CD4-positive, CD25-positive, alpha-beta regulatory T cell (primary cell): ENCODE results near the gene CLEC6A. TPM values are rescaled to one million over a fixed set of nuclear protein-coding genes. Genes with fewer than 3 reads are reported as not detected.
A peak's percentile ranks its signal among the peaks of the same experiment; 100 is the strongest.
"Not testable (repeated sequence)": the region's sequence is repeated elsewhere in the genome, so short reads cannot be mapped to it uniquely, and the experiment has no call there.

Experiments used
- ATAC-seq, 2 donors: fragments of 150-1000 bp; cut with Tn5 transposase; one replicate each; pipeline ENCODE4 v1.10.0; 2021; ENCODE audit warnings: low read depth in 2 of 2, moderate number of reproducible peaks in 2 of 2, moderate library complexity in 1 of 2
- DNase-seq, 3 donors: peaks; one replicate each; pipeline versions ENCODE4 v3.0.0 to v3.0.0-alpha.2; 2012 to 2022; ENCODE audit warnings: mixed read lengths in 1 of 3
- H3K27ac ChIP-seq: one replicate; pipeline ENCODE4 v1.7.0; 2013; ENCODE audit warnings: mild to moderate bottlenecking, low read length; ENCODE audit not compliant: insufficient read depth, poor library complexity, severe bottlenecking
- H3K27me3 ChIP-seq: one replicate; pipeline ENCODE4 v1.7.0; 2013; ENCODE audit warnings: low read length; ENCODE audit not compliant: control insufficient read depth, insufficient read depth
- H3K36me3 ChIP-seq: one replicate; pipeline ENCODE4 v1.7.0; 2013; ENCODE audit warnings: mild to moderate bottlenecking, low read length, moderate library complexity; ENCODE audit not compliant: control insufficient read depth, insufficient read depth
- H3K4me1 ChIP-seq: 2 replicates; pipeline ENCODE4 v1.7.0; 2013; ENCODE audit warnings: mild to moderate bottlenecking, low read length; ENCODE audit not compliant: insufficient read depth, control insufficient read depth, poor library complexity, severe bottlenecking
- H3K4me3 ChIP-seq: one replicate; pipeline ENCODE4 v1.7.0; 2013; ENCODE audit warnings: low read depth, mild to moderate bottlenecking, low read length, moderate library complexity
- H3K9me3 ChIP-seq, 2 experiments: 1 replicate in 1 of 2; 2 replicates in 1 of 2; pipeline ENCODE4 v1.7.0; 2013; ENCODE audit warnings: low read length in 2 of 2, mild to moderate bottlenecking in 1 of 2, moderate library complexity in 1 of 2; ENCODE audit not compliant: control insufficient read depth in 2 of 2
- H3K27ac Mint-ChIP-seq, 3 donors: one replicate each; pipeline ENCODE4 v1.8.0; 2020 to 2022; ENCODE audit warnings: mild to moderate bottlenecking in 3 of 3, mixed read lengths in 3 of 3, moderate library complexity in 2 of 3
- H3K27me3 Mint-ChIP-seq: one replicate; pipeline ENCODE4 v1.8.0; 2022; ENCODE audit warnings: mild to moderate bottlenecking, mixed read lengths
- H3K36me3 Mint-ChIP-seq: one replicate; pipeline ENCODE4 v1.8.0; 2020; ENCODE audit warnings: mixed read lengths
- H3K4me1 Mint-ChIP-seq, 4 donors: one replicate each; pipeline ENCODE4 v1.8.0; 2020 to 2022; ENCODE audit warnings: mixed read lengths in 4 of 4, mild to moderate bottlenecking in 1 of 4
- H3K4me3 Mint-ChIP-seq, 4 donors: one replicate each; pipeline ENCODE4 v1.8.0; 2020 to 2022; ENCODE audit warnings: mild to moderate bottlenecking in 4 of 4, mixed read lengths in 4 of 4, moderate library complexity in 3 of 4
- H3K9me3 Mint-ChIP-seq, 7 donors: one replicate each; pipeline ENCODE4 v1.8.0; 2020 to 2022; ENCODE audit warnings: mixed read lengths in 7 of 7, mild to moderate bottlenecking in 3 of 7, moderate library complexity in 2 of 7
- polyA plus RNA-seq, 4 donors: library from polyadenylated mRNA; unstranded; fragments of 300-500 nt; fragmentation: Illumina TruSeq; gene quantifications; one replicate each; pipeline ENCODE4 v1.2.3, GENCODE V29; 2021
- total RNA-seq: library from RNA; stranded (reverse); gene quantifications from one replicate; pipeline ENCODE4 v1.2.3, GENCODE V29; 2022

Gene CLEC6A
- total and polyA plus RNA-seq, 5 donors from 2014 or later = not detected

DNA sequence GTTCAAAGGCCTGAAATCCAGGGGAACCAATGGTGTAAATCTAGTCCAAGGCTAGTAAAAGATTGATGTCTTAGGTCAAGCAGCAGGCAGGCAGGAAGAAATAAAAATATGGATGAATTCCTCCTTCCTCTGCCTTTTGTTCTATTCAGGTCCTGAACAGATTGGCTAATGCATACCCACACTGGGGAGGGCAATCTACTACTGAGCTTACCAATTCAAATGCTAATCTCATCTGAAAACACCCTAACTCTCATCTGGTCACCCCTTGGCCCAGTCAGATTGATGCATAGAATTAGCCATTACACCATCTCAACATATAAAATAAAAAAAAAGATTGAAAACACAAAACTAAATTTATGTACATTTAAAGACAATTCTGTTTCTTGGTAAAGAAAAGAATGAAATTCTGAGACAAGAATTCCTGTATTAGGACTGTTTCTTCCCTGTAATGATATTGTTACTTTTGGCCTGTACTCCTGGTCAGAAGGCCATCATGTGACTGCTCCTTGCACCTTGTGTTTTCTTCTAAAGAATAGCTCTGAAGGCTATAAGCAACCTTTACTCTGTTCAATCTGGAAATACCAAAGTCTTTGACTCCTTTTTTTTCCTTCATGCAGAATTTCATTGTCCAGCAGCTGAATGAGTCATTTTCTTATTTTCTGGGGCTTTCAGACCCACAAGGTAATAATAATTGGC lies 19.9 kb downstream of the CLEC6A start:
- Mint-ChIP-seq H3K4me1 (no peaks in the 10 kb centered on the region), H3K4me3 (no peak overlapping the region), H3K9me3 (peaks cover 0 to 4% (median 0%) of the 10 kb centered on the region in 7 donors), H3K27me3 (peaks cover 34% of the 10 kb centered on the region), H3K36me3 (no peaks in the 10 kb centered on the region), H3K27ac (no peak overlapping the region)
- ATAC-seq (no peak), DNase-seq (no peak)
- Histone ChIP-seq H3K27me3 (peaks cover 8% of the 10 kb centered on the region), H3K4me3 (no peak overlapping the region), H3K9me3 (no peaks in the 10 kb centered on the region), H3K4me1 (no peaks in the 10 kb centered on the region), H3K27ac (no peak overlapping the region), H3K36me3 (no peaks in the 10 kb centered on the region)

GRCh38 chr12:8482571-8483061 lies 26.9 kb downstream of the CLEC6A start:
- DNase-seq (no peak), ATAC-seq (no peak)
- Histone ChIP-seq H3K4me3 (no peak overlapping the region), H3K4me1 (no peaks in the 10 kb centered on the region), H3K36me3 (no peaks in the 10 kb centered on the region), H3K9me3 (no peaks in the 10 kb centered on the region), H3K27me3 (no peaks in the 10 kb centered on the region), H3K27ac (no peak overlapping the region)
- Mint-ChIP-seq H3K27me3 (peaks cover 27% of the 10 kb centered on the region), H3K4me3 (no peak overlapping the region), H3K27ac (no peak overlapping the region), H3K4me1 (peaks cover 0 to 4% (median 0%) of the 10 kb centered on the region in 4 donors), H3K9me3 (peaks cover 0 to 1% (median 0%) of the 10 kb centered on the region in 7 donors), H3K36me3 (no peaks in the 10 kb centered on the region)

- Histone ChIP-seq H3K9me3 (no peaks in the 10 kb centered on the region), H3K27ac (no peak overlapping the region), H3K4me1 (no peaks in the 10 kb centered on the region), H3K27me3 (no peaks in the 10 kb centered on the region), H3K4me3 (no peak overlapping the region), H3K36me3 (no peaks in the 10 kb centered on the region)
- H3K4me1 Mint-ChIP-seq = peaks cover 0 to 4% (median 0%) of the 10 kb centered on the region in 4 donors
- no peaks in the 10 kb centered on the region for H3K36me3 Mint-ChIP-seq
- peaks cover 22% of the 10 kb centered on the region for H3K27me3 Mint-ChIP-seq
- H3K4me3 Mint-ChIP-seq = no peak overlapping the region
- peak in 1 of 2 donors; percentile 40 for ATAC-seq
- no peak overlapping the region for H3K27ac Mint-ChIP-seq
- peaks cover 0 to 1% (median 0%) of the 10 kb centered on the region in 7 donors for H3K9me3 Mint-ChIP-seq
- DNase-seq = peak in 1 of 3 donors; percentile 31
These were observed 27.3 kb downstream of the CLEC6A start for GRCh38 chr12:8483079-8483478.

GRCh38 chr12:8491646-8492530 lies 36.1 kb downstream of the CLEC6A start:
- DNase-seq = no peak
- H3K36me3 ChIP-seq = no peaks in the 10 kb centered on the region
- no peak overlapping the region for H3K27ac ChIP-seq
- Mint-ChIP-seq H3K4me1 (peaks cover 0 to 13% (median 6%) of the 10 kb centered on the region in 4 donors), H3K27me3 (peaks cover 6% of the 10 kb centered on the region), H3K9me3 (no peaks in the 10 kb centered on the region), H3K36me3 (no peaks in the 10 kb centered on the region), H3K27ac (no peak overlapping the region), H3K4me3 (no peak overlapping the region)
- no peaks in the 10 kb centered on the region for H3K9me3 ChIP-seq
- H3K4me1 ChIP-seq = peaks cover 5% of the 10 kb centered on the region
- no peak overlapping the region for H3K4me3 ChIP-seq
- no peaks in the 10 kb centered on the region for H3K27me3 ChIP-seq
- ATAC-seq = no peak

DNA sequence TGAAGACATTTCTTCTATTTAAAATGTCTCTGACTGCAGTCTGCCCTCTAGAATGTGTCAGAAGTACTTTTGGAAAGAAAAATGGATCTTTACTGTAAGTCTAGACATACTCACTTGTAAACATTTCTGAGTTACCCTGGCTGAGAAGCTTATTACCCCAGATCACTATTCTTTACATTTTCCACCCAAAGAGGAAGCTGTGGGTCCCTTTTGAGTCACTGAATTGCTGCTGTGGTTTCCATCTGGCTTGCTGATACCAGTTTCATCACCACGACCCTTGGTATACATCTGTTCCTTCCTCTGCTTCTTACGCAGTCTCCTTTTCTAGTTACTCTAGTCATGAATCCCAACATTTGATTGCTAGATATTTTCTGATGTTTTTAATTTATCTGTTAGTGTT lies 37.3 kb downstream of the CLEC6A start:
- Histone ChIP-seq H3K4me1 (peaks cover 5% of the 10 kb centered on the region), H3K4me3 (no peak overlapping the region), H3K27ac (no peak overlapping the region), H3K27me3 (no peaks in the 10 kb centered on the region), H3K36me3 (no peaks in the 10 kb centered on the region), H3K9me3 (no peaks in the 10 kb centered on the region)
- H3K27ac Mint-ChIP-seq = peak overlapping the region in 2 of 3 donors; percentile 21 to 38
- no peaks in the 10 kb centered on the region for H3K9me3 Mint-ChIP-seq
- no peaks in the 10 kb centered on the region for H3K36me3 Mint-ChIP-seq
- no peak overlapping the region for H3K4me3 Mint-ChIP-seq
- ATAC-seq = peak; percentile 84 to 87
- DNase-seq = peak in 2 of 3 donors; percentile 27 to 74
- H3K4me1 Mint-ChIP-seq = peaks cover 0 to 13% (median 6%) of the 10 kb centered on the region in 4 donors
- peaks cover 6% of the 10 kb centered on the region for H3K27me3 Mint-ChIP-seq

GRCh38 chr12:8495671-8496070 lies 39.9 kb downstream of the CLEC6A start:
- not testable (repeated sequence) for H3K27ac ChIP-seq, H3K36me3 Mint-ChIP-seq, H3K27me3 Mint-ChIP-seq, H3K36me3 ChIP-seq, H3K4me3 ChIP-seq, H3K27ac Mint-ChIP-seq, H3K9me3 Mint-ChIP-seq, H3K4me3 Mint-ChIP-seq, DNase-seq, H3K27me3 ChIP-seq, ATAC-seq, H3K9me3 ChIP-seq, H3K4me1 ChIP-seq
- peaks cover 0 to 13% (median 6%) of the 10 kb centered on the region in 4 donors for H3K4me1 Mint-ChIP-seq

GRCh38 chr12:8496074-8496473 lies 40.3 kb downstream of the CLEC6A start:
- not testable (repeated sequence) for H3K4me1 ChIP-seq, ATAC-seq, H3K4me3 ChIP-seq, H3K36me3 Mint-ChIP-seq, H3K27ac Mint-ChIP-seq, H3K4me3 Mint-ChIP-seq, H3K27ac ChIP-seq, H3K9me3 Mint-ChIP-seq, H3K36me3 ChIP-seq, H3K27me3 Mint-ChIP-seq, DNase-seq, H3K9me3 ChIP-seq, H3K27me3 ChIP-seq
- peaks cover 0 to 13% (median 6%) of the 10 kb centered on the region in 4 donors for H3K4me1 Mint-ChIP-seq
